Activated gamma-delta T cell treated with Interleukin-2 at 50 U/mL for 16 hours (primary cell): ENCODE data around the gene CD69.
"Not testable (repeated sequence)": the region's sequence is repeated elsewhere in the genome, so short reads cannot be mapped to it uniquely, and the experiment has no call there.

Source experiments
- DNase-seq: peaks from one replicate; pipeline ENCODE4 v3.0.0-alpha.2; 2020

Gene CD69

DNA sequence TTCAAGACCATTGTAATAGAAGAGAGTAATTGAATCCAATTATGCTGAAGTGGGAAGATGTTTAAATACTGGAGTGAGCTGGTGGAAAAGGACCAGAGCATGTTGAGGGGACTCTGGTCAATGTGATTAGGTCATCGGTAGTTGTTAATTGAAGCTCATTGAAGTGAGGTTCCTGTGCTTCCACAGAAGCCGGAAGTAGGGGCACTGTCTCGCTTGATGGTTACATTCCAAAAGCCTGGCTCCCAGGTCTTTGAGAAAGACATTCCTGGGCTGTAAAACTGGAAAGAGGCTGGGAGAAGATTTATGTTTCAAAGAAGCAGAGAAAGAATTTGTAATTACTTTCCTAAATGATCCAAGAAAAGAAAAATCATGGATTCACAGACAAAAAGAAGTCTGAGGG is 15.5 kb downstream of the CD69 start:
- no peak for DNase-seq

DNA sequence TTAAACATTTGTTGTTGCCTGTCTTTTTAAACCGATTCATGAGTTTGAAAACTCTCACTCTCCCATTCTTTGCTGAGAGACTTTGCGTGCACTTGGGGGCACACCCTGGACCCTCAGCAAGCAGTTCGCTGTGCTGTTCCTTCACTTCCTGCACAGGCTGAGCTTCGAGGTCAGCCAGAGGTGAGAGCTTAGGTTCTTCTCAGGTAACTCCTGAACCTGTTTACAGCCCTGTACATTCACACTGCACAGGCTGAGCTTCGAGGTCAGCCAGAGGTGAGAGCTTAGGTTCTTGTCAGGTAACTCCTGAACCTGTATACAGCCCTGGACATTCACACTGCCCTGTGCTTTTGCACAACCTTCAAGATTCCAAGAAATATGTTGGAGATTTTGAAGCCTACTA is 18.0 kb downstream of the CD69 start:
- DNase-seq: peak; percentile 51

DNA sequence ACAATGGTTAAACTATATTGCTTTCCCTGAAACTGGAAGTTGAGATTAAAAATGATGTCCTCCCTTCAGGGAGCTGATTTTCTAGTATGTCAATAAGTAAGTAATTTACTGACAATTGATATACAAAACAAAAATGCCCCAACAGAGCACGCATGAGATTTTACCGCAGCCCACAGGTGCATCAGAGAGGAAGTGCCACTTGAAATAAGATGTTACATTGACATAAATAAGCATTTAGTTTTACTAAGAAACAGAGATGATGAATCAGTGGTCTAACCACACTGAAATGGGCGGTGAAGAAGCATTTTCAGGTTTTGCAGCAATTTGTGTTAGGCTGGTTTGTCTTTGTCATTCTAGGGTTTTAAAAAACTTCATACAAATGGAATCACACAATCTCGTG is 19.0 kb downstream of the CD69 start:
- DNase-seq: peak; percentile 69

DNA sequence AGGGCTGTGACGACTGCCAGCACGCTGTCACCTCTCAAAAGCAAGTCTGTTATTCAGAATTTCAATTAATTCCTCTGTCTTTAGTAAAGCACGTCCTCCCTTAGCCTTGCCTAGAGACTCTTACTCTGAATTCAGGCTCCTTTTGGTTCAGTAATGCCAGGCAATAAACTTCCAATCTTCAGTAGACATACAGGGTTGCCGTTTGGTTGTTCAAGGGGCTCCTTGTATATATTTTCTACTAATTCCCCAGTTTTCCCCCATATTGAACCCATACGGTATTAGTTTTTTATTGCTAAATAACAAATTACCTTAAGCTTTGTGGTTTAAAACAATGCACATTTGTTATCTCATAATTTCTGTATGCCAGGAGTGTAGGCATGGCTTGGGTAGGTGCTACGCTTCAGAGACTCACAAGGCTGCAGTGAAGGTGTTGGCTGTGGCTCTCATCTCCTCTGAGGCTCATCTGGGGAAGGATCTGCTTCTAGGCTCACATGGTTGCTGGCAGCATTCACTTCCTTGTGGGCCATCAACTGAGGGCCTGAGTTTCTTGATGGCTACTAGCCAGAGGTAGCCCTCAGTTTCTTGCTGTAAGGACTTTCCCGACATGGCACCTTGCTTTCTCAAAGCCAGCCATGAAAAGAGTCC is 20.5 kb downstream of the CD69 start:
- DNase-seq: no peak

DNA sequence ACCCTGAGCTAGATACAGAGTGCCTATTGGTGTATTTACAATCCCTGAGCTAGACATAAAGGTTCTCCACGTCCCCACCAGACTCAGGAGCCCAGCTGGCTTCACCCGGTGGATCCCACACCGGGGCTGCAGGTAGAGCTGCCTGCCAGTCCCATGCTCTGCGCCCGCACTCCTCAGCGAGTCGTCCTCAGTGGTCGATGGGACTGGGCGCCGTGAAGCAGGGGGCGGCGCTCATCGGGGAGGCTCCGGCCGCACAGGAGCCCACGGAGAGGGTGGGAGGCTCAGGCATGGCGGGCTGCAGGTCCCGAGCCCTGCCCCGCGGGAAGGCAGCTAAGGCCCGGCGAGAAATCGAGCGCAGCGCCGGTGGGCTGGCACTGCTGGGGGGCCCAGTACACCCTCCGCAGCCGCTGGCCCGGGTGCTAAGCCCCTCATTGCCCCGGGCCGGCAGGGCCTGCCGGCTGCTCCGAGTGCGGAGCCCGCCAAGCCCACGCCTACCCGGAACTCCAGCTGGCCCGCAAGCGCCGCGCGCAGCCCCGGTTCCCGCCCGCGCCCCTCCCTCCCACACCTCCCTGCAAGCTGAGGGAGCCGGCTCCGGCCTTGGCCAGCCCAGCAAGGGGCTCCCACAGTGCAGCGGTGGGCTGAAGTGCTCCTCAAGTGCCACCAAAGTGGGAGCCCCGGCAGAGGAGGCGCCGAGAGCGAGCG is 21.1 kb downstream of the CD69 start:
- not testable (repeated sequence) for DNase-seq

DNA sequence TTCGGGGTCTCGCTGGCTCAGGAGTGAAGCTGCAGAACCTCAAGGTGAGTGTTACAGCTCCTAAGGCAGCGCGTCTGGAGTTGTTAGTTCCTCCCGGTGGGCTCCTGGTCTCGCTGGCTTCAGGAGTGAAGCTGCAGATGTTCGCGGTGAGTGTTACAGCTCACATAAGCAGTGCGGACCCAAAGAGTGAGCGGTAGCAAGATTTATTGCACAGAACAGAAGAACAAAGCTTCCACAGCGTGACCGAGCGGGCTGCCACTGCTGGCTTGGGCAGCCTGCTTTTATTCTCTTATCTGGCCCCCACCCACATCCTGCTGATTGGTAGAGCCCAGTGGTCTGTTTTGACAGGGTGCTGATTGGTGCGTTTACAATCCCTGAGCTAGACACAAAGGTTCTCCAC is 21.8 kb downstream of the CD69 start:
- DNase-seq: not testable (repeated sequence)

DNA sequence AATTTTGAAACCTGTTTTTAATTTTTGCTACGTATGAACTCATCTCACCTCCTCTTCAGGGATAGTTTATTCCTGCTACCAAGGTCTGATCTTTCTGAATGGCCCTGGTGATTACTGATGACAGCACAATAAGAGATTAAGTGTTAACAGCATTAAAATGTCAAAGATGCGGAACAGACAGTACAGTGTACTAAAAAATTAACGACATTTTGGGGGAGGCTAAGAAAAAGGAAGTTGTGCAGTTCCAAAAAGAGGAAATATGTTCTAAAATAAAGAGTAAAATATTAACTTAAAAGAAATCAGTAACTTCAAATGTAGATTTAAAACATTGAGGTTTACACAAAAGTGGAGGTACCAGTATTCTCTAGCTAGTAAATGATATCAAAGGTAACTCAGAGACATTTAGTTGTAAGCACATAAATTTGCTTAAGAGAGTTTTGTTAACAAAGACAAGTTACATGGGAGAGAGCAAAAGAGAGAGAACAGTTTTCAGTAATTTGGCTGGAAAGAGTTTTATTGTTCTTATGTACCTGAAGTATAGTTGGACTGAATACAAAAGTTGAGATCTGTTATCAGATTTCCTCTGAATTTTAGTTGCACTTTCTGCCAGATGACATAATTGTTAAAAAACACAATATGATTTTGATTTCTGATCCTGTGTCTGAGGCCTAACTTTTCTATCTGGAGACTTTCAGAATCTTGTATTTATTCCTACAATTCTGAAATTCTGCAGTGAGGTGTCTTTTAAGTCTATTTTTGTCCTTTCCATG is 23.6 kb downstream of the CD69 start:
- no peak for DNase-seq

DNA sequence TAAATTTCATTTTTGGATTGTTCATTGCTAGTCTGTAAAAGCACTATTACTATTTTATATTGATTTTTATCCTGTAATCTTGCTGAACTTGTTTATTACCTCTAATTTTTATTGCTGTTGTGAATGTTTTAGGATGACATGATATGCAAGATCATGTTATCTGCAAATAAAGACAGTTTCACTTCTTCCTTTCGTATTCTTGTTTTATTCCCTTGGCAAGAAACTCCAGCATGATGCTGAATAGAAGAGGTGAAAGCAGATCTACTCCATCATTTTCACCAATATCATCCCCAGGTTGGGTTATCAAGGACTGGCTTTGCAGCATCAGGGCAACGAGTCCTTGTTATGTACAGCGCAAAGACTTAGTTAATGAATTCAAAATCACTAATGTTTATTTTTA is 25.1 kb downstream of the CD69 start:
- DNase-seq: no peak

DNA sequence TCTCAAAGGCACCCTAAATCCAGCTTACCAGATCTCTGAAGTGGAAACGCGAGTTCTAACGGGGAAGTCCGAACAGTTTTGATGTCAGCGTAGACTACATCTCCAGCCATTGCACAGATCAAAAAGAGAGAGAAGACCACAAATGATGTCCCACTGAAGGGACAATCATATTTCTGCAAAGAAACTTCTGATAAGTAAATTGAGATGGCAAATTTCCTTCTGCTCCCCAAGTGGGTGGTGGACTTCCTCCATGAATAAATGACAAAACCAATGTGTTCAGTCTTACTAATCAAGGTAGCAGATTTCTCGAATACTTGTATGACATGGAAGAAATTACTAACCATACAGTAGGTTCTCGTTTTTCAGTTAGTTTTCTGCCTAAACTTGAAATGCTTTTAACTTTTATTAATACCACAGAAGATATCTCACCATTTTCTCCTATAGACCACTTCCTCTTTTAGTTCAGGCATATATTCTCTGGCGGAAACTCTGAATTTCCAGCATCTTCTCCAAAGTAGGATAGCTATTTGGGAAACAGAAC is 27.7 kb downstream of the CD69 start, which contains the start of gene CLECL1:
TSS of gene CLECL1 (minus strand) at position 177 of the 541 bp plus-strand sequence.
- DNase-seq: no peak

DNA sequence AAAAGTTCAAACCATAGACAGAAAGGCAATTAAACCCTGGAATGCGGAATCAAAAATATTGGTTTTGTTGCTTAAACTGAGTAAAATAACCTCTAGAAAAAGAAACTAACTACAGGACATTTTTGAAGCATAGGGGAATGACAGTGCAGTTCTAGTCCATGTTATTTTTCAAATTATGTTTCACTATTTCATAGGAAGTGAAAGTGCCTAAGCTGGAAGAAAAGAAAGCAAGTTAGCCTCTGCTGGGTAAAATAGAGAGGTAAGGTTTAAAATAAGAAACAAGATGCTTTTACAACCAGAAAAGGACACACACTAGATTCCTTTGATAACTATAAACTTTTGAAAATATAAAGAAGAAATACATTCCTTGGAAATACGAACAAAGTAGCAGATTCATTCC is 28.9 kb downstream of the CD69 start:
- no peak for DNase-seq

DNA sequence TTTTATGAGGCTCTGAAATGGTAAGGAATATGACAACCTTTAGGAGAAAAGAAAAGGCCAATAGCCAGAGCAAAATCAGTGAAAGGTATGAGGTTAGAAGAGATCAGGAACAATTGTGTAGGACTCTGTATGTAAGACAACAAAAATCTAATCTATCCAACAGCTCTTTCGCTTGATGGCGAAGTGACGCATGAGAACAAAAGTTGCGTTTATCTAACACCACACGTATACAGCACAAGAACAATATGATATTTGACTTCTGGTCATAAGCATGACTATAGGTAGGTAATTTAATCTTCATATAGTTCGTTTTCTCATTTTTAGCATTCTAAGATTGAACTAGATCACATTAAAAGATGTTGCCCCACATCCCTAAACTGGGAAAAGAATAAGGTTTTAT is 29.3 kb downstream of the CD69 start:
- no peak for DNase-seq

DNA sequence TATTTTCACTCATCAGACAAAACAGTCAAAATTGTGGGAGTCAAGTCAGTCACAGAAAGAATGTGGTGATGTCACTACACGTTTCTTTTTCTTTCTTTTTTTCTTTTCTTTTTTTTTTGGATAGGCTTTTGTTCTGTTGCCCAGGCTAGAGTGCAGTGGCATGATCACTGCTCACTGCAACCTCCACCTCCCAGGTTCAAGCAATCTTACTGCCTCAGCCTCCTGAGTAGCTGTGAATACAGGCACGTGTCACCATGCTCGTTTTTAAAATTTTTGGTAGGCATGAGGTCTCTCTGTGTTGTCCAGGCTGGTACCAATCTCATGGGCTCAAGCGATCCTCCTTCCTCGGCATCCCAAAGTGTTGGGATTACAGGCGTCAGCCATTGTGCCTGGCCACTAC is 30.1 kb downstream of the CD69 start:
- no peak for DNase-seq

DNA sequence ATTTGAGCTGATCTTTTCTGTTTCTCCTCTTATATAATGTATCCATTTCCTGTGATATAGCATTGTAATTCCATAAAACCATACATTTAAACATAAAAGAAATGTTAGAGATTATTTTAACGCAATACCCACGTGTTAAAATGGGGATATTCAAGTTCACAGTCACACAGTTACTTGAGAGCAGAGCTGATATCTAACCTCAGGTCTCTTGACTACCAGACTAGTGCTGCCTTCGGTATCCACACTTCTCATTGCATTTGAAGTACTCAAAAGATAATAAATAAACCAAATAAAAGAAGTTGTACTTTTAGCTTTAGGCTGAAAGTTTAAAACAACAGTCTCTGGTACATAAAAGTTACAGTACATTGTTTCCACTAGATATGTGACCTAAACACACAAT is 30.7 kb downstream of the CD69 start:
- no peak for DNase-seq

DNA sequence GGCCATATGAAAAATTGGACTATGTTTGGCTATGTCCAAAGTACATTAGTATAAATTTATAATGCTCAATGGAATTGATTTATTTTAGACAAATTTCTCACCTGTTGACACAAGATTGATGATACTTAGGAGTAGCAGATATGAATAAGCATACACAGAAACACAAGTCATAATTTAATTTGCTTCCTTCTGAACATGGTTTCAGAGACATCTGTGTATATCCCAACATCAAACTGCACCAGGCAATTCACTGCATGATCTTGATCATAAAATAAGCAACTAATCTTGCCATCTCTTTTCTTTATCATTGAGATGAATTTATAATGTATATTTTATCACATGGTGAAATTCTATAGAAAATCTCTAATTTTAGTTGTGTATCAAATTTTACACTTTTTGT is 31.6 kb downstream of the CD69 start:
- DNase-seq: no peak

DNA sequence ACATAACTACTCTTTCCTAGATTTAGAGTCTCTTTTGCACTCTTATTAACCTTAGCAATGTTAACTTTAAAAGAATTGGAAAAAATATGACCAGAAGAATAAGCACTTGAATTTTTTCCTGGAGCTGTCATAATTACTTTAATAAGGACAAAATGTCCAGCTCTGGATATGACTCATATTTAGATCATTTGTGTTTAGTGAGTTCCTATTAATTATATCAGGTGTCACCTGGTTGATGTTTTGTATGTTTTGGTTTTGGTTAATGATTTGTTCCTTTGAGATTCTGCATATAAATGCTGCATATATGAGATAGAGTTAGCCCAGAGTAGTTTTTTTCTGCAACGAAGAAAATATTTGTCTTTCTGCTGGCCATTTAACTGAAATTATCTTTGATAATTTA is 32.9 kb downstream of the CD69 start:
- no peak for DNase-seq

DNA sequence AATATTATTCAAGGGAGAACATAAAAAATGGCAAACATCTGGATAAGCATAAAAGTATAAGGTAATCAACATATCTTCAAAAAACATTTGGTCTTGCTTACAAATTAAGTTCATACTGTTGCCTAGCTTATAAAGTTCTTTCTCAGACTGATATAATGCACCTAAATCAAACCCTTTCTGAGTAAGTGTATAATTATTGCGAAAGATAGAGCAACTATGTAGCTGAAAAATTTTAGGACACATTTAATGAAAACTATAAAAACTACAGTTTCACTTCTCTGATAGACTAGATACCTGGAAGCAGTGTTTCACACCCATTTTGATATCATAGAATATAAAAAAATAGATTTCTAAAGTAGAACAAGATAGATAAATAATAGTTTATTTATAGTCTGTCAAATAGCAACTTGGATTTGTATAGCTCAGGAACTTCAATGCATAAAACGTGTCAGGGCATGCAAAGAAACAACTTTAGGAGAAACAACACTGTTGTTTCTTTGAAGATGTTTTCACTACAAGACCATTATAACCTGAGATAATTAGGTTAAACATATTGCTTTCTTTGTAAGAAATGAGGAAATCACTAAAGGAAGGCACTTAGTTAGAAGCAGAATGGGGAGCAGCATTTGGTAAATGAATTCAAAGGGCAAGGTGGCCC is 35.4 kb downstream of the CD69 start:
- DNase-seq: no peak

DNA sequence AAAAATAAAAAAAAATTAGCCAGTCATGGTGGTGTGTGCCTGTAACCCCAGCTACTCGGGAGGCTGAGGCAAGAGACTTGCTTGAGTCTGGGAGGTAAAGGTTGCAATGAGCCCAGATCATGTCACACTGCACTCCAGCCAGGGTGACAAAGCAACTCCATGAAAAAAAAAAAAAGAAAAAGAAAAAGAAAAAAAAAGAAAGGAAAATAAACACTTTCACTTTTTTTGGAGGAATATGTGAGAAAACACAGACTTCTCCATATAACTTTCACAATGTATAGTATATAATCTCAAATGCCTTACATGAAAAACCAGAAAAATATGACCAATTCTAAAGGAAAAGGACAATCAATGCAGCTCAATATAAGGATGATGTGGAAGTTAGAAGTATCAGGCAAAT is 36.7 kb downstream of the CD69 start:
- DNase-seq: no peak

DNA sequence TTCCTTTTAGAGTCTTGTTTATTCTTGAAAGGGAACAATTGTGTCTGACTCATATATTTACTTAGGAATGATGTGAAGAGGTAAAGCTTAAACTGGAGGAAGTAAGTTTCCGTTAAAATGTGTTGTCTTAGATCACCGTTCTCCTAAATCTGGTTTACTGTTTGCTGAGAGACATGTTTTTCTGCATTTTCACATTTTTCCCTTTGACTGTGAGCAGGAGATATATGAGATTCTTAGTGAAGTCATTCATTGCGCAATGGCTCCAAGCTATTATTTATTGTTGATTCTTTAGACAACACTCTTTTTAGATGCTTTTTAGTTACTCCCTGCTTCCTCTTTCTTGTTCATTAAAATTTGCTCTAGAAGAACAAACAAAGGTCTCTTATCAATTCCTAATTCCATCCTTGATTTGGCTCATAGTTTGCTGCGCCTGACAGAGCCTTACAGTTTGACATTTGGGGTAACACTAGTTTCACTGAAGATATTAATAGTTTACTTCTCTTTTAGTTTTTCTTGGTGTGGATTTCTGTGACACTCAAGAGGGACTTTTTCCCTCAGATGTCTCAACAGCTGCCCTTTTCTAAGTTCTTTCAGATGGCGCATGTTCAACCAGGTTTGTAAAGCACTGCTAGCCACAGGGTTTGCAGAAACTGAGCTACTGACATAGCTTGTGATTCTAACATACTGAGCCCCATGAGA is 39.2 kb downstream of the CD69 start:
- DNase-seq: no peak

DNA sequence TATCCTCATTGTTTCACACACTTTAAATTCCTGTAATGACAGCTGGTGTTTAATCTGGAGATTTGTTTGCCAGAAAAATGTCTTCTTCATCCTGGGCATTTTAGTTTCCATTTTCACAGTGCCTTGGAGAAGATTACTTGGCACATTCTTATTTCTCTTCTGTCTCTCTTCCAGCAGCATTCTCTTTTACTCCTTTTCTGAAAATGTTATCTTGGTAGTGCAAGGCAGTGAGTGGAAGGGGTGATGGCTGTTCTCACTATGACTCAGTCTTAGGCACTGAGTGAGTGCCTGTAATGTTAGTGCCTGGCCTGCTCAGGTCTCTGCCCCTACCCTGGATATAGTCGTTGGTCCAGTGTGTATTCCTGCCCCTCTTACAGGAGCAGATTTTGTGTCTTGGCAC is 40.9 kb downstream of the CD69 start:
- DNase-seq: no peak

DNA sequence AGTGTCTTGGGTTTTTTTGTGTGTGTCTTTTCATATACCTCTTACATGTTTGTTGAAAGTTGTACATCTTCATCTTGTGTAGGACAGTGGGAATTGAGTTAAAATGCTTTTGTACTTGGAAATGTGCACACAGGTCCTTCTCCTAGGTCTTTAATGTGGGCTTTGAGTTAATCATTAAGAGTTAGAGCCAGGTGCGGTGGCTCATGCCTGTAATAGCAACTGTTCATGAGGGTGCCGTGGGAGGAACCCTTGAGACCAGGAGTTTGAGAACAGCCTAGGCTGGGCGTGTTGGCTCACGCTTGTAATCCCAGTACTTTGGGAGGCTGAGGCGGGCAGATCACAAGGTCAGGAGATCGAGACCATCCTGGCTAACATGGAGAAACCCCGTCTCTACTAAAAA is 41.7 kb downstream of the CD69 start:
- no peak for DNase-seq

DNA sequence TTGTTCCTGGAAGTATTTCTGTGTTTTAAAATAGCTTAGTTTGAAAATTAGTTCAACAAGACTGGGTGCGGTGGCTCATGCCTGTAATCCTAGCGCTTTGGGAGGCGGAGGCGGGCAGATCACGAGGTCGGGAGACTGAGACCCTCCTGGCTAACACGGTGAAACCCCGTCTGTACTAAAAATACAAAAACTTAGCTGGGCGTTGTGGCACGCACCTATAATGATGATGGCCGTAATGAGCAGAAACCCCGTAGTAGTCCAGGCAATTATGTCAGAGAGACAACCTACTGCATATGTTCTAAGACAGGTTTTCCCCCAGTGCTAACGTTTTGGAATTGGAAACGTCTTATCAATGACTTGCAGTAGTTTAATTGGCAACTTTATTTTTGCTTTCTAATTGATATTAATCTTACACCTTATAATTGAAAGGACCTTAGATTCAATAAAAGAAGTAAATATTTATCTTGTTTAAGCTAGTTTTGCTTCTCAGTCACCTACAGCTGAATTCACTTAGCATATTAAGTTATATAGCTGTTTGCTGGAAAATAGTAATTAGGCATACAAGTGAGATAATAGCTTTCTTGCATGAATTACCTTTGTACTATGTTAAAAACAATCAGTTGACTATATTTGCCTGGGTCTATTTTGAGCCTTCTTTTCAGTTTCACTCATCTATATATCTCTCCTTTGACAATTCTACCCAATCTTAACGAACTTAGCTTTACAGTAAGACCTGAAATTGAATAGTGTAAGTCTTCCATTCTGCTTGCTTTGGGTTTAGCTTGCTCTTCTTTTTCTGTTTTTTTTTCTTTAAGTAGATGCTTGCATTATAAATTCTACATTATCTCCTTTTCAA is 43.4 kb downstream of the CD69 start:
- DNase-seq: no peak
